Measurements from ENCODE around the gene UQCRC1.

The UQCRC1 gene

GRCh38 chr3:48553886-48554845 is 55.3 kb downstream of the UQCRC1 start:
- TF ChIP-seq EP300 (IDR thresholded peaks at IDR 0.05; ENCODE audit: borderline replicate concordance) (no peak), CEBPB (IDR thresholded peaks at IDR 0.05) (no peak), NFIC (IDR thresholded peaks at IDR 0.05) (no peak), CREB1 (IDR thresholded peaks at IDR 0.05; ENCODE audit: low read depth) (no peak), FOXM1 (IDR thresholded peaks at IDR 0.05; ENCODE audit: borderline replicate concordance, low read depth) (no peak), EGR1 (IDR thresholded peaks at IDR 0.05) (no peak), ZBTB7A (IDR thresholded peaks at IDR 0.05; ENCODE audit: low read depth) (no peak), TAF1 (IDR thresholded peaks at IDR 0.05; ENCODE audit: low read depth) (no peak), RAD21 (IDR thresholded peaks at IDR 0.05; ENCODE audit: low read depth) (no peak), MAX (IDR thresholded peaks at IDR 0.05) (no peak), TCF12 (IDR thresholded peaks at IDR 0.05; ENCODE audit: low read depth) (no peak), TEAD4 (IDR thresholded peaks at IDR 0.05) (no peak), YY1 (IDR thresholded peaks at IDR 0.05; ENCODE audit: low read depth) (no peak)
- TF ChIP-seq, protein P1, sequence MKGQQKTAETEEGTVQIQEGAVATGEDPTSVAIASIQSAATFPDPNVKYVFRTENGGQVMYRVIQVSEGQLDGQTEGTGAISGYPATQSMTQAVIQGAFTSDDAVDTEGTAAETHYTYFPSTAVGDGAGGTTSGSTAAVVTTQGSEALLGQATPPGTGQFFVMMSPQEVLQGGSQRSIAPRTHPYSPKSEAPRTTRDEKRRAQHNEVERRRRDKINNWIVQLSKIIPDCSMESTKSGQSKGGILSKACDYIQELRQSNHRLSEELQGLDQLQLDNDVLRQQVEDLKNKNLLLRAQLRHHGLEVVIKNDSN (IDR thresholded peaks at IDR 0.05): no peak
- TF ChIP-seq, protein P2, sequence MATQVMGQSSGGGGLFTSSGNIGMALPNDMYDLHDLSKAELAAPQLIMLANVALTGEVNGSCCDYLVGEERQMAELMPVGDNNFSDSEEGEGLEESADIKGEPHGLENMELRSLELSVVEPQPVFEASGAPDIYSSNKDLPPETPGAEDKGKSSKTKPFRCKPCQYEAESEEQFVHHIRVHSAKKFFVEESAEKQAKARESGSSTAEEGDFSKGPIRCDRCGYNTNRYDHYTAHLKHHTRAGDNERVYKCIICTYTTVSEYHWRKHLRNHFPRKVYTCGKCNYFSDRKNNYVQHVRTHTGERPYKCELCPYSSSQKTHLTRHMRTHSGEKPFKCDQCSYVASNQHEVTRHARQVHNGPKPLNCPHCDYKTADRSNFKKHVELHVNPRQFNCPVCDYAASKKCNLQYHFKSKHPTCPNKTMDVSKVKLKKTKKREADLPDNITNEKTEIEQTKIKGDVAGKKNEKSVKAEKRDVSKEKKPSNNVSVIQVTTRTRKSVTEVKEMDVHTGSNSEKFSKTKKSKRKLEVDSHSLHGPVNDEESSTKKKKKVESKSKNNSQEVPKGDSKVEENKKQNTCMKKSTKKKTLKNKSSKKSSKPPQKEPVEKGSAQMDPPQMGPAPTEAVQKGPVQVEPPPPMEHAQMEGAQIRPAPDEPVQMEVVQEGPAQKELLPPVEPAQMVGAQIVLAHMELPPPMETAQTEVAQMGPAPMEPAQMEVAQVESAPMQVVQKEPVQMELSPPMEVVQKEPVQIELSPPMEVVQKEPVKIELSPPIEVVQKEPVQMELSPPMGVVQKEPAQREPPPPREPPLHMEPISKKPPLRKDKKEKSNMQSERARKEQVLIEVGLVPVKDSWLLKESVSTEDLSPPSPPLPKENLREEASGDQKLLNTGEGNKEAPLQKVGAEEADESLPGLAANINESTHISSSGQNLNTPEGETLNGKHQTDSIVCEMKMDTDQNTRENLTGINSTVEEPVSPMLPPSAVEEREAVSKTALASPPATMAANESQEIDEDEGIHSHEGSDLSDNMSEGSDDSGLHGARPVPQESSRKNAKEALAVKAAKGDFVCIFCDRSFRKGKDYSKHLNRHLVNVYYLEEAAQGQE (IDR thresholded peaks at IDR 0.05; ENCODE audit: low read depth): no peak

GRCh38 chr3:48553361-48553760 is 56.1 kb downstream of the UQCRC1 start:
- TF ChIP-seq FOXM1 (IDR thresholded peaks at IDR 0.05; ENCODE audit: borderline replicate concordance, low read depth): no peak
- TF ChIP-seq TEAD4 (IDR thresholded peaks at IDR 0.05): no peak
- no peak for TF ChIP-seq CREB1 (IDR thresholded peaks at IDR 0.05; ENCODE audit: low read depth)
- no peak for TF ChIP-seq YY1 (IDR thresholded peaks at IDR 0.05; ENCODE audit: low read depth)
- TF ChIP-seq NFIC (IDR thresholded peaks at IDR 0.05): no peak
- no peak for TF ChIP-seq EGR1 (IDR thresholded peaks at IDR 0.05)
- no peak for TF ChIP-seq ZBTB7A (IDR thresholded peaks at IDR 0.05; ENCODE audit: low read depth)
- no peak for TF ChIP-seq RAD21 (IDR thresholded peaks at IDR 0.05; ENCODE audit: low read depth)
- TF ChIP-seq, protein P1 (IDR thresholded peaks at IDR 0.05): no peak
- no peak for TF ChIP-seq CEBPB (IDR thresholded peaks at IDR 0.05)
- TF ChIP-seq, protein P2 (IDR thresholded peaks at IDR 0.05; ENCODE audit: low read depth): no peak
- no peak for TF ChIP-seq MAX (IDR thresholded peaks at IDR 0.05)
- no peak for TF ChIP-seq EP300 (IDR thresholded peaks at IDR 0.05; ENCODE audit: borderline replicate concordance)
- TF ChIP-seq TAF1 (IDR thresholded peaks at IDR 0.05; ENCODE audit: low read depth): no peak
- no peak for TF ChIP-seq TCF12 (IDR thresholded peaks at IDR 0.05; ENCODE audit: low read depth)

GRCh38 chr3:48552111-48552951 is 57.1 kb downstream of the UQCRC1 start:
- TF ChIP-seq TEAD4 (IDR thresholded peaks at IDR 0.05): no peak
- no peak for TF ChIP-seq EP300 (IDR thresholded peaks at IDR 0.05; ENCODE audit: borderline replicate concordance)
- TF ChIP-seq FOXM1 (IDR thresholded peaks at IDR 0.05; ENCODE audit: borderline replicate concordance, low read depth): no peak
- TF ChIP-seq, protein P2 (IDR thresholded peaks at IDR 0.05; ENCODE audit: low read depth): no peak
- no peak for TF ChIP-seq RAD21 (IDR thresholded peaks at IDR 0.05; ENCODE audit: low read depth)
- TF ChIP-seq ZBTB7A (IDR thresholded peaks at IDR 0.05; ENCODE audit: low read depth): no peak
- TF ChIP-seq YY1 (IDR thresholded peaks at IDR 0.05; ENCODE audit: low read depth): no peak
- TF ChIP-seq TCF12 (IDR thresholded peaks at IDR 0.05; ENCODE audit: low read depth): no peak
- TF ChIP-seq EGR1 (IDR thresholded peaks at IDR 0.05): no peak
- no peak for TF ChIP-seq TAF1 (IDR thresholded peaks at IDR 0.05; ENCODE audit: low read depth)
- TF ChIP-seq NFIC (IDR thresholded peaks at IDR 0.05): no peak
- TF ChIP-seq MAX (IDR thresholded peaks at IDR 0.05): no peak

All from Ishikawa (cell line).